ENCODE measurements around the gene SERPINA1. TPM values are rescaled to one million over a fixed set of nuclear protein-coding genes. Genes with fewer than 3 reads are reported as not detected.

The SERPINA1 gene
- total and polyA plus RNA-seq, 2 of the 13 experiments (the other 11 are each of a cell fraction or from before 2014, with no cell fraction given) = 3,266 to 11,015 TPM

DNA sequence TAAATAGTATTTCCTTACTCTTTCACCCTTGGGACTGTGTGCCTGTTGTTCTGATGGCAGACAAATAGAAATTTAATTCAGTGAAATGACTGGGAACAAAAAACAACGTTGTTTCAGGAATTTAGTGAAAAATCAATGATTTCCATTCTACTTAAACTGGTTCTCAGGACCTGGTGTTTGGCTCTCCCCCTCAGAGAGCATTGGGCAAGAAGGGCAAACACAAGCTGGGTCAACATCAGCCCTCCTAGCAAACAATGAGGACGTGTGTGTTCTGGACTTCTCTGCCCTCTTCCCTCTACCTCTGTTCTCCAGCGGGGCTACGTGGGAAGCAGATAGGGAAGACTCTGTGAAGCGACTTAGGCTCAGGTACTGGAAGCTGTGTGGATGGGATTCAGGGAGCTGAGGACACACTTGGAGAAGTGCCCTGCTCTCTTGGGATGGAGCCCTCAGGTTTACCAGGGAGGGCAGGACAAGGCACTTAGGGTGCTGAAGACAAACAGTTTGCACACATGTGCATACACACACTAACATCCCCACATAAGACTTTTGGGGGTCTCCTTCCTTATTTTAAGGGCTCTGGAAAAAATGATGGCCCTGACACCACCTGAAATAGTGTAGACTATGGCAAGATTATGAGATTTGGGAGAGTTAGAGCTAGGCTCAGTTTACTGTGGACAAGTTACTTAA, 7.6 kb upstream of the SERPINA1 start (continued):
- TF ChIP-seq SRF (IDR thresholded peaks at IDR 0.05; ENCODE audit: low read depth, low read length) (no peak), ZNF589 (CRISPR knock-in tag; conservative IDR thresholded peaks at IDR 0.05) (0 out of 2 replicates have a peak, but pooled peaks have one; percentile 45), ZBTB38 (CRISPR knock-in tag; IDR thresholded peaks at IDR 0.05) (peak; percentile 30; the same call in 1 of the 2 replicates), NR2F6 (IDR thresholded peaks at IDR 0.05) (peak; percentile 92), NR2F6 (CRISPR knock-in tag; IDR thresholded peaks at IDR 0.05) (peak; percentile 89), RARA (CRISPR knock-in tag; IDR thresholded peaks at IDR 0.05) (peak; percentile 91), EZH2 (conservative IDR thresholded peaks at IDR 0.05; ENCODE audit: low read depth, low read length) (no peak), SIX1 (CRISPR knock-in tag; IDR thresholded peaks at IDR 0.05; ENCODE audit: borderline replicate concordance) (peak; percentile 72; the same call in 1 of the 2 replicates), ZNF264 (CRISPR knock-in tag; IDR thresholded peaks at IDR 0.05) (peak; percentile 40; the same call in 1 of the 2 replicates), TBX3 (IDR thresholded peaks at IDR 0.05; ENCODE audit: borderline replicate concordance) (peak; percentile 73; the same call in 1 of the 2 replicates), XRCC5 (optimal IDR thresholded peaks at IDR 0.05; ENCODE audit: low read length) (peak; percentile 83), ZNF274 (CRISPR knock-in tag; IDR thresholded peaks at IDR 0.05) (0 out of 2 replicates have a peak, but pooled peaks have one; percentile 33), ZNF317 (CRISPR knock-in tag; IDR thresholded peaks at IDR 0.05) (0 out of 2 replicates have a peak, but pooled peaks have one; percentile 65), NFIC (IDR thresholded peaks at IDR 0.05; ENCODE audit: low read length) (peak; percentile 95), MXI1 (IDR thresholded peaks at IDR 0.05; ENCODE audit: borderline replicate concordance, low read depth, low read length) (peak; percentile 54; the same call in 1 of the 3 replicates)
- TF ChIP-seq, protein P1, sequence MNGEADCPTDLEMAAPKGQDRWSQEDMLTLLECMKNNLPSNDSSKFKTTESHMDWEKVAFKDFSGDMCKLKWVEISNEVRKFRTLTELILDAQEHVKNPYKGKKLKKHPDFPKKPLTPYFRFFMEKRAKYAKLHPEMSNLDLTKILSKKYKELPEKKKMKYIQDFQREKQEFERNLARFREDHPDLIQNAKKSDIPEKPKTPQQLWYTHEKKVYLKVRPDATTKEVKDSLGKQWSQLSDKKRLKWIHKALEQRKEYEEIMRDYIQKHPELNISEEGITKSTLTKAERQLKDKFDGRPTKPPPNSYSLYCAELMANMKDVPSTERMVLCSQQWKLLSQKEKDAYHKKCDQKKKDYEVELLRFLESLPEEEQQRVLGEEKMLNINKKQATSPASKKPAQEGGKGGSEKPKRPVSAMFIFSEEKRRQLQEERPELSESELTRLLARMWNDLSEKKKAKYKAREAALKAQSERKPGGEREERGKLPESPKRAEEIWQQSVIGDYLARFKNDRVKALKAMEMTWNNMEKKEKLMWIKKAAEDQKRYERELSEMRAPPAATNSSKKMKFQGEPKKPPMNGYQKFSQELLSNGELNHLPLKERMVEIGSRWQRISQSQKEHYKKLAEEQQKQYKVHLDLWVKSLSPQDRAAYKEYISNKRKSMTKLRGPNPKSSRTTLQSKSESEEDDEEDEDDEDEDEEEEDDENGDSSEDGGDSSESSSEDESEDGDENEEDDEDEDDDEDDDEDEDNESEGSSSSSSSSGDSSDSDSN (CRISPR knock-in tag; IDR thresholded peaks at IDR 0.05) = peak; percentile 68
- TF ChIP-seq, protein P2, sequence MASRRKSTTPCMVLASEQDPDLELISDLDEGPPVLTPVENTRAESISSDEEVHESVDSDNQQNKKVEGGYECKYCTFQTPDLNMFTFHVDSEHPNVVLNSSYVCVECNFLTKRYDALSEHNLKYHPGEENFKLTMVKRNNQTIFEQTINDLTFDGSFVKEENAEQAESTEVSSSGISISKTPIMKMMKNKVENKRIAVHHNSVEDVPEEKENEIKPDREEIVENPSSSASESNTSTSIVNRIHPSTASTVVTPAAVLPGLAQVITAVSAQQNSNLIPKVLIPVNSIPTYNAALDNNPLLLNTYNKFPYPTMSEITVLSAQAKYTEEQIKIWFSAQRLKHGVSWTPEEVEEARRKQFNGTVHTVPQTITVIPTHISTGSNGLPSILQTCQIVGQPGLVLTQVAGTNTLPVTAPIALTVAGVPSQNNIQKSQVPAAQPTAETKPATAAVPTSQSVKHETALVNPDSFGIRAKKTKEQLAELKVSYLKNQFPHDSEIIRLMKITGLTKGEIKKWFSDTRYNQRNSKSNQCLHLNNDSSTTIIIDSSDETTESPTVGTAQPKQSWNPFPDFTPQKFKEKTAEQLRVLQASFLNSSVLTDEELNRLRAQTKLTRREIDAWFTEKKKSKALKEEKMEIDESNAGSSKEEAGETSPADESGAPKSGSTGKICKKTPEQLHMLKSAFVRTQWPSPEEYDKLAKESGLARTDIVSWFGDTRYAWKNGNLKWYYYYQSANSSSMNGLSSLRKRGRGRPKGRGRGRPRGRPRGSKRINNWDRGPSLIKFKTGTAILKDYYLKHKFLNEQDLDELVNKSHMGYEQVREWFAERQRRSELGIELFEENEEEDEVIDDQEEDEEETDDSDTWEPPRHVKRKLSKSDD (CRISPR knock-in tag; IDR thresholded peaks at IDR 0.05; ENCODE audit: low read depth) = peak; percentile 61
- TF ChIP-seq, protein P3, sequence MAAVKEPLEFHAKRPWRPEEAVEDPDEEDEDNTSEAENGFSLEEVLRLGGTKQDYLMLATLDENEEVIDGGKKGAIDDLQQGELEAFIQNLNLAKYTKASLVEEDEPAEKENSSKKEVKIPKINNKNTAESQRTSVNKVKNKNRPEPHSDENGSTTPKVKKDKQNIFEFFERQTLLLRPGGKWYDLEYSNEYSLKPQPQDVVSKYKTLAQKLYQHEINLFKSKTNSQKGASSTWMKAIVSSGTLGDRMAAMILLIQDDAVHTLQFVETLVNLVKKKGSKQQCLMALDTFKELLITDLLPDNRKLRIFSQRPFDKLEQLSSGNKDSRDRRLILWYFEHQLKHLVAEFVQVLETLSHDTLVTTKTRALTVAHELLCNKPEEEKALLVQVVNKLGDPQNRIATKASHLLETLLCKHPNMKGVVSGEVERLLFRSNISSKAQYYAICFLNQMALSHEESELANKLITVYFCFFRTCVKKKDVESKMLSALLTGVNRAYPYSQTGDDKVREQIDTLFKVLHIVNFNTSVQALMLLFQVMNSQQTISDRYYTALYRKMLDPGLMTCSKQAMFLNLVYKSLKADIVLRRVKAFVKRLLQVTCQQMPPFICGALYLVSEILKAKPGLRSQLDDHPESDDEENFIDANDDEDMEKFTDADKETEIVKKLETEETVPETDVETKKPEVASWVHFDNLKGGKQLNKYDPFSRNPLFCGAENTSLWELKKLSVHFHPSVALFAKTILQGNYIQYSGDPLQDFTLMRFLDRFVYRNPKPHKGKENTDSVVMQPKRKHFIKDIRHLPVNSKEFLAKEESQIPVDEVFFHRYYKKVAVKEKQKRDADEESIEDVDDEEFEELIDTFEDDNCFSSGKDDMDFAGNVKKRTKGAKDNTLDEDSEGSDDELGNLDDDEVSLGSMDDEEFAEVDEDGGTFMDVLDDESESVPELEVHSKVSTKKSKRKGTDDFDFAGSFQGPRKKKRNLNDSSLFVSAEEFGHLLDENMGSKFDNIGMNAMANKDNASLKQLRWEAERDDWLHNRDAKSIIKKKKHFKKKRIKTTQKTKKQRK (IDR thresholded peaks at IDR 0.05; ENCODE audit: low read length) = no peak
- TF ChIP-seq, protein P4, sequence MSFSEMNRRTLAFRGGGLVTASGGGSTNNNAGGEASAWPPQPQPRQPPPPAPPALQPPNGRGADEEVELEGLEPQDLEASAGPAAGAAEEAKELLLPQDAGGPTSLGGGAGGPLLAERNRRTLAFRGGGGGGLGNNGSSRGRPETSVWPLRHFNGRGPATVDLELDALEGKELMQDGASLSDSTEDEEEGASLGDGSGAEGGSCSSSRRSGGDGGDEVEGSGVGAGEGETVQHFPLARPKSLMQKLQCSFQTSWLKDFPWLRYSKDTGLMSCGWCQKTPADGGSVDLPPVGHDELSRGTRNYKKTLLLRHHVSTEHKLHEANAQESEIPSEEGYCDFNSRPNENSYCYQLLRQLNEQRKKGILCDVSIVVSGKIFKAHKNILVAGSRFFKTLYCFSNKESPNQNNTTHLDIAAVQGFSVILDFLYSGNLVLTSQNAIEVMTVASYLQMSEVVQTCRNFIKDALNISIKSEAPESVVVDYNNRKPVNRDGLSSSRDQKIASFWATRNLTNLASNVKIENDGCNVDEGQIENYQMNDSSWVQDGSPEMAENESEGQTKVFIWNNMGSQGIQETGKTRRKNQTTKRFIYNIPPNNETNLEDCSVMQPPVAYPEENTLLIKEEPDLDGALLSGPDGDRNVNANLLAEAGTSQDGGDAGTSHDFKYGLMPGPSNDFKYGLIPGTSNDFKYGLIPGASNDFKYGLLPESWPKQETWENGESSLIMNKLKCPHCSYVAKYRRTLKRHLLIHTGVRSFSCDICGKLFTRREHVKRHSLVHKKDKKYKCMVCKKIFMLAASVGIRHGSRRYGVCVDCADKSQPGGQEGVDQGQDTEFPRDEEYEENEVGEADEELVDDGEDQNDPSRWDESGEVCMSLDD (CRISPR knock-in tag; IDR thresholded peaks at IDR 0.05; ENCODE audit: borderline replicate concordance) = no peak
